HG03520 (cell line): ENCODE data around the gene MAJIN.
"Not testable (repeated sequence)": the region's sequence is repeated elsewhere in the genome, so short reads cannot be mapped to it uniquely, and the experiment has no call there.

ENCODE experiments used
- ATAC-seq: cut with Tn5 transposase; IDR thresholded peaks from one replicate; pipeline ENCODE4 v1.9.1; 2021; ENCODE audit warnings: mild to moderate bottlenecking, moderate library complexity; ENCODE audit not compliant: unreplicated experiment

MAJIN gene

DNA sequence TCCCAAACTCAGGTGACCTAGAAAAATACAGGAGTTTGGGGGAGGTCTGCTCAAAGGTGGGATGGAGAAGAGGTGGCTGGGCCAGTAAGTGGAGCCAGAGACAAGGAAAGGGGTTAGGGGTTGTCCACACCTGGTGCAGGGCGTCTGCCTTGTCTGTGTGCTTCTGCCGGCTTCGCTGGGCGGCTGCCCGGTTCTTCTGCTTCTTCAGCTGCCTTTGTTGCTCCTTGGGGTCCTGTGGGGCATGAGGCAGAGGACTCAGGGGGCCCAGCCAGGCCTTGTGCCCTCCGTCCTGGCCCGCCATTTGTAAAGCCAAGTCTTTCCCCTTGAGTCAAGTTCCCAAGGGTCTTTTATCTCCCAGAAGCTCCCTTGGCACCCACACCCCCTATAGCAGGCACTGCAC lies 22.4 kb upstream of the MAJIN start:
- ATAC-seq = no peak

DNA sequence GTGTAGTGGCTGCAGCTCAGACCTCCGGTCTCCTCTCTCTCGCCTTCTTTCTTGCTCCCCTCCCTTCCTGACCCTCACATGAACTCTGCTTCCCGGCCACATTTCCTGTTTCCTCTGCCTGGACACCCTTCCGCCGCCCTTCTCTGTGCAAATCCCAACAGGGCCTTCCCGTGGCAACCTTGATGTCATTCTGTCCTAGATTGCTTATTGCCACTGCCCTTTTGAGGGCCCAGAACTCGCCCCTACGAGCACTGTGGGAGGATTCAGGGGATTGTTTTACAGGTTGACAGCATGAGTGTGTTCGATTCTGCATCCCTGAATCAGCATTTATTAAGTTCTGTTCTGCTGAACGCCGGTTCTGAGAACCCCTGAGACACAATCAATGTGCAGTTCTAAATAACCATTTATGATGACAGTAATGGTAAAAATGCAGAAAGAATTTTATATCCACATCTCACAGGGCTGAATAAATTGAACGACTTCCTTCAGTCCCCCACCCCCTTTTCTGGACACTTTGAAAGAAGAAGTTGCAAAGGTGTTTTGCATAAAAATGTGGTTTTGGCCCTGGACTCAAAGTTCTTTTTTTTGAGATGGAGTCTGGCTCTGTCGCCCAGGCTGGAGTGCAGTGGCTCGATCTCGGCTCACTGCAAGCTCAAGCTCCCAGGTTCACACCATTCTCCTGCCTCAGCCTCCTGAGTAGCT lies 18.5 kb upstream of the MAJIN start:
- ATAC-seq = no peak

DNA sequence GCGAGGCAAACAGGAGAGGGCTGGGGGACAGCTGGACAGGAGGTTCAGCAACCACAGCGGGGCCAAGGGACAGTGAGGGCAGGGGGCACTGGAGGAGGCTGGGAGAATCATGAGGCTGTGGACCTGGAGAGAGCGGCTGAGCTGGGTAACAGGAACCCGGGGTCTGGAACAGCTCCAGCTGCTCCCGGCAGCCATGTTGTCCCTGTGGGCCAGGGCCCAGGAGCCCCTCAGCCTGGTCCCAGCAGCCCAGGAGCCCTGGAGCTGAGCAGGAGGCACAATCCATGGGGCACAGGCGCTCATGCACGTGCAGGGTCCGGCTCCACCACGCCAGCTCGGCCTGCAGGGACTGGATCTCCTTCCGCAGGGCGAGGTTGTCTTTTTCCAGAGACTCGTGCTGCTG lies 17.5 kb upstream of the MAJIN start:
- ATAC-seq = no peak

DNA sequence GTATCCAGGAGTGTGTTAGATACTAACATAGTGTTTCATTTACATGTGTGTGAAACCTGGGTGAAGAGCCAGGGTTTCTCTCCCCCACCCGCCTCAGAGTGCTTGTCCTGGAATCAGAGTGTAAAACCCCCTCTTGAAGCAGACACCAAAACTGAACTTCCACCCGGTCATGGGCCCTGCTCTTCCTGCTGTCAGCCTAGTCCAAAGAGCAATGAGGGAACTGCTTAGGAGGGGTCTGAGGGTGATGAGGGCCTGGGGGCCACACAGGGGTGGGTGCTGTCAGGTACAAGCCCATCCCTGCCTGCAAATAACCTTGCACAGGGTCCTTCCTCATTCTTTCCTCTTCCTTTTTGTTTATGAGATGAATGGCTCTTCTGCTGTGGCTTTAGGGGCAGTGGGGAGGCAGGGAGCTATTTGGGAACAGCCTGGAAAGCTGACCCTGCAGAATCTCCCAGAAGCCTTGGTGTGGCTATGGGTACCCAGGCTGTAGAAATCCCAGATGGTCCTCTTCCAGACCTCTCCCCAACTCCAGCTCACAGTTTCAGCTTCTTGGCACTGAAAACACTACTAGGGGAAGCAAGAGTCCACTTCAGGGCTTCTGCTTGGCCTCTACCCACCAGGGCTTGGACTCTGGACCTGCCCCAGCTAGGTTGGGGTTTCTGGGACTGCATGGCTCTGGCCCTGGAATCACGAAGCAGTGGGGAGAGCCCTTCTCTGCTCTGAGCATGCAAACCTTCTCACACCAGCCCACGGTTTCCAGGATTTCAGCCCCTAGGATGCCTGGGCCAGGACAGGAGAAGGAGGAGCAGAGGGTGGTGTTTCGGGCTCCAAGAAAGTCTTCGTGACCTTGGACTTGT lies 16.3 kb upstream of the MAJIN start:
- no peak for ATAC-seq

DNA sequence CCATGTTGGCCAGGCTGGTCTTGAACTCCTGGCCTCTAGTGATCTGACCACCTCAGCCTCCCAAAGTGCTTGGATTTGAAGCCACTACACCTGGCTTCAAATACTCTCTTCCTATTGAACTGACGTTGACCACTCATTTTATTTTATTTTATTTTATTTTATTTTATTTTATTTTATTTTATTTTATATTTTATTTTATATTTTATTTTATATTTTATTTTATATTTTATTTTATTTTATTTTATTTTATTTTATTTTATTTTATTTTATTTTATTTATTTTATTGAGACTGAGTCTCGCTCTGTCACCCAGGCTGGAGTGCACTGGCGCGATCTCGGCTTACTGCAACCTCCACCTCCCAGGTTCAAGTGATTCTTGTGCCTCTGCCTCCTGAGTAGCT lies 11.4 kb upstream of the MAJIN start:
- not testable (repeated sequence) for ATAC-seq

DNA sequence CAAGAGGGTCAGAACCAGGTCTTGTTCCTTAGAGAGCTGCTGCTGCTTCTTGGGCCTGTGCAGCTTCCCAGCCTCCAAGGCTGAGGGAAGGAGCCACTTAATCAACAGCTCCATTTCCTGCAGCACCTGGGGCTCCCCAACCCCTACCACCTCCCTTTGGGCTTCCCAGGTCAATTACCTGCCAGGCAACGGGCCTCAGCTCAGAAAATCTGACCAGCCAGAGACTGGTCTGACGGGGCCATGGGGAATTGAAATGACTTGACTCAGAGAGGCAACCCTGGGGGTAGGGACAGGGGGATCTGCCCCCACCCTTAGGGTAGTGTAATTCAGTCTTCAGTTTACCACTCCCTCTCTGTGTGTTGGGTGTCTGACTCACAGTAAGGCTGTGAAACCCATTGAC lies 4.7 kb upstream of the MAJIN start:
- ATAC-seq = no peak

DNA sequence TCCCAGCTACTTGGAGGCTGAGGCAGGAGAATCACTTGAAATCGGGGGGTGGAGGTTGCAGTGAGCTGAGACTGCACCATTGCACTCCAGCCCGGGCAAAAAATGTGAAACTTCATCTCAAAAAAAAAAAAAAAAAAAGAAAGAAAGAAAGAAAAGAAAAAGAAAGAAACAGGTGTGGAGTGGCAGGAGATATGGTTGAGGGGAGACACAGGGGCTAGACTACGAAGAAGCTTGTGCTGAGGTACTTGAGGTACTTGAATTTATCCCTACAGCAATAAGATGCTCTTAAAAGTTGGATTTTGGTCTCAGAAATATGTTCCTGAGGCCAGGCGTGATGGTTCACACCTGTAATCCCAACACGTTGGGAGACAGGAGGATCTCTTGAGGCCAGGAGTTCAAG lies 2.2 kb upstream of the MAJIN start:
- no peak for ATAC-seq

DNA sequence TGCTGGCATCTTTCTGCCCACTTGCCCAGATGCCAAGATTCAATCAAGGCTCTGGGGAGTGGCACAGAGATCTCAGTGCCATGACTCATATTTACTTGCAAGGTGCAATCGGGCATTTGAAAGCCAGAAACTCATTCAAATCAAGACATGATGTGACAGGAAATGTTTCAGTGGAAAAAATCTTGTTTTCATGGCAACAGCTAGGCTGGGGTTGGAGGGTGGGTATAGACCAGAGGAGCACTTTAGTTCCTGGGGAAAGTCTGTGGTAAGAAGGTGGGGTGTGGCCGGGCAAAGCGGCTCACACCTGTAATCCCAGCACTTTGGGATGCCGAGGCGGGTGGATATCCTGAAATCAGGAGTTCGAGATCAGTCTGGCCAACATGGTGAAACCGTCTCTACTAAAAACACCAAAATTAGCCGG lies 1.2 kb downstream of the MAJIN start:
- no peak for ATAC-seq

DNA sequence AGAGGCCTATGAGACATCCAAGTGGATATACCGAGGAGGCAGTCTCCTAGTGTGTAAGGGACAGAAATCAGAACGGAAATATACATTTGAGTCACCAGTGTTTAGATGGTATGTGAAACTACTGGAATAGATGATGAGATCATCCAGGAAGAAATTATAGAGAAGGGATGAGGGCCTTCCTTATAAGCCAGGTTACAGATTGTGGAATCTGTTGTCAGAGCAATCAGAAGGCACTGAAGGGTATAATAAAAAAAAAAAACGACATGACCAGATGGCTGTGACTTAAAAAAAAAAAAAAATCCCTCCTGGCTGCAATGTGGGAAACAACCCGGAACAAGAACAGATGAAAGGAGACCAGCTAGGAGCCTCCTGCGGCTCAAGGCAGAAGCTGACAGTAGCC lies 2.7 kb downstream of the MAJIN start:
- no peak for ATAC-seq

DNA sequence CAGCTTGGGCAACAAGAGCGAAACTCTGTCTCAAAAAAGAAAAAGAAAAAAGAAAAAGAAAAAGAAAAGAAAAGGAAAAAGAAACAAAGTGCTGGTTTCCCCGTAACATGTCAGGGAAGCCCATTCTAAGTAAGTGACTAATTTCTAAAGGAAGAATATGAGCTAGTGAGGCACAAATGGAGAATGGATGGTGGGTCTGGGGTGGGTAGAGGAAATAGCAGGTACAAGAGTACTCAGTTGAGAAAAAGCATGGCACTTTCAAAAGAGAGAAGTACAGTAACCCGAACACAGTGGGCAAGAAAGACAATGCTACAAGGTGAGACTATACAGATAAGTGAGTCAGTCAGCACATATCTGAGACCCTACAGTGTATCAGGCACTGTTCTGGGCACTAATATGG lies 4.5 kb downstream of the MAJIN start:
- ATAC-seq = no peak

DNA sequence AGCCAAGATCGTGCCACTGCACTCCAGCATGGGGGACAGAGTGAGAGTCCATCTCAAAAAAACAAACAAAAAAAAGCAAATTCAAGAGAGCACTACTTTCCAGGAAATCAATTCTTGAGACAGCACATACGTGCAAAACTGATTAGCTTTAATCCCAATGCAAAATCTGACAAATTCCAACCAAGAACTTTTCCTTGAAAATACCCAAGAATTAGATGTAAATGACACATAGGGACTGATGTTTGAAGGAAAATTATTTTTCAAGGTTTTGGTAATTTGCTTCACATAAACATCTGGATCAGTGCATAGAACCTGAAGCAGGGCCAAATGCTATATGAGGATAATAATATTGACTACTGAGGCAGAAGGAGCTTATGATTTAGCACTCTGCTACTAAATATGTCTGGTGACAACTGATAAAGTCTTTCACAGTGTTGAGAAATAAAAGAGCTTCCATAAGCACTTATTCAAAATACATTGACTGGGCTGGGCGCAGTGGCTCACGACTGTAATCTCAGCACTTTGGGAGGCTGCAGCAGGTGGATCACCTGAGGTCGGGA lies 8.8 kb downstream of the MAJIN start:
- no peak for ATAC-seq

DNA sequence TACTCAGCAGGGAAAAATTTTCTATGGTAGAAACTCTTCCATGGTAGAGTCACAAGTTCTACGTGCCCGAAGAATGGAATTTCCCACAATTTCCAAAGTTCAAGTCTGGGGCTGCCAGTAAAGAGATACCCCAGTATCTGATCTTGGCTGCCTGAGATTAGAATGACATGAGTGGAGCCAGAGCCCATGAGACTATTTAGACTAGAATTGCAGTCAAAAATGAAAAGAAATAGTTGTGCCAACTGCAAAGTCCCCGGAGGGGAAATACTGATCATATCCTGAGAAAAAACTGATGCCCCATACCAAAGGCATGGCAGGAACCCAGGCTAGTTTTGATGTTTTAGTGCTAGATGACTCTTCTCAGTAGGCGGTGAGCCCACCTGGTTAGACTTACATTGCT lies 11.2 kb downstream of the MAJIN start:
- no peak for ATAC-seq

DNA sequence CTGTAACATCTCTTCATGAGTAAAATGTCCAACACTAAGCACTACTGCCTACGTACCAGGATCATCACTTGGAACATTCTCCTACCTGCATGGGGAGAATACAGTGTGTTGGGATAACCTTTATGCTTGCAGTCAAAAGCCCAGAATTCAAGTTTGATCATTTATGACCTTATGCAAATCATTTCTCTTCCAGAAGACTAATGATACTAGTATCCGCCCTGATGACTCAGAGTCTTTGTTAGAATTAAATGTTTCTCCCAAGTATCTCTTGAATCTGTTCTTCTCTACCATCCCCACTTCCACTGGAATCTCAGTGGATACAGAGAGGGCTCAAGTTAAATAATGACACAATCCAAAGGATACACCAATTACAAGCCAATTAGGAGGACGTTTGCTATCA lies 12.4 kb downstream of the MAJIN start:
- ATAC-seq = no peak

DNA sequence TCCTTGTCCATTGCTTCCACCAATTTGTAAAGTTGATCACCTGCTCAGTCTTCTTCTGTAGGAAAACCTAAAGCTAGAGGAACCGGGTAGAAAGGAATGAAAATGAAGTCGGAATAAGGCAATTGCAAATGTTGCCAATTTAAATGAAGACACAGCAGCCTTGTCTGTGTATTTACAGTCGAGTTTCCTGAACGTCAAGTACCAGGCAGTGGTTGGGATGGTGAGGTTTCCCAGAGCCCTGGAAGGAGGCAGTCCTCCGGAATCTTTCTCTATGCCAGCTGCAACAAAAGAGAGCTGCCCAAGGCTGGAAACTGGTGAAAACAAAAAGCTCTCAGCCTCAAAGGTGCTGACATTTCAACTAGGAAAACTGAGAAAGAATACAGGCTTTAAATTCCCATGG lies 17.7 kb downstream of the MAJIN start:
- no peak for ATAC-seq

DNA sequence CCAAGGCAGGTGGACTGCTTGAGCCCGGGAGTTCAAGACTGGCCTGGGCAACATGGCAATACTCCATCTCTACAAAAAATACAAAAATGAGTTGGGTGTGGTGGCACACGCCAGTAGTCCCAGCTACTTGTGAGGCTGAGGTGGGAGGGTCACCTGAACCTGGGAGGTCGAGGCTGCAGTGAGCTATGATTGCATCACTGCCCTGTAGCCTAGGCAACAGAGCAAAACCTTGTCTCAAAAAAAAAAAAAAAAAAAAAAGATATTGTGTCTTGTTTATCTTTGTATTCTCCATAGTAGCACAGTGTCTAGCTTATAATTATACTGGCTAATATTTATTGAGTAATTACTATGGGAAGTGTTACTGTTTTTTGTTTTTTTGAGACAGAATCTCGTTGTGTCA lies 20.4 kb downstream of the MAJIN start:
- ATAC-seq = no peak

DNA sequence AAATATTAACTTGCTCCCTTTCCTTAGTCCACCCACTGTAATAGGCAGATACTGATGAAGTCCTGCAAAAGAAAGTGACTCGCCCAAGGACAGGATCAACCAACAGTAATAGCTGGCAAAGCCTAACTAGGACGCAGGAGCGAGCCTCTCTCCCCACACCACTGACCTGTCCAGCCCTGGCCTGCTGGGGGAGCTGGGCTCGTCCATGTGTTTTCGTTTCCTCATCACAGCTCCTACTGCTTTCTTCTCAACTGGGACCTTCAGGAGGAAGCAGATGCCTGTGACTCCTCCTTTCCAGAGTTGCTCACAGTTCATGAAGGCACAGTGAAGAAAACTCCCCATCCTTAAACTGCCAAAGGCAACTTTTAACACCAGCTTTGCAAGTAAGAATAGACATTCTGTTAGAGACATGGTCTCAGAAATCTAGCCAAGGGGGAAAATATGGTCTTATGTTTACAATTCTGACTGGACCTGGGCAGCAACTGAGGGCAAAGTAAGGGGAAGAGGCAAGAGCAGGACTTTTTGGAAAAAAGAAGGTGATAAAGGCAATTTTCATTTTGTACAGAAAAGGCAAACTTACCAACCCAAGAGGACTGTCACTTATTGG lies 24.6 kb downstream of the MAJIN start:
- no peak for ATAC-seq

DNA sequence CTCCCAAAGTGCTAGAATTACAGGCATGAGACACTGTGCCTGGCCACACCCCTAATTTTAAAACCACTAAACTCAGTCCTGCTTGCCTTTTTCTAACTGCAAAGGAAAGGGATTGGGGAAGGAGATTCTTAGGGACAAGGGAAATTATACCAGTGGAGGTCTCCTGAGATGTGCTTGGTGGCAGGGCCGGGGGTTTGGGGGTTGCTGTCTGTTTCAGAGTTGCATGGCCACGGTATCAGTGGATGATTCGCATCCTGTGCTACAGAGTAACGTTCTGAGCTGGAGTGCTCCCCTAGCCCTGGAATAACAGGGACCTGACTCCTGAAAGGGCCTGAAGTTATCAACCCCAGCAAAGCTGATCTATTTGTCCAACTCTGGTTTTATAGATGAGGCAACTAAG lies 35.4 kb downstream of the MAJIN start:
- ATAC-seq = no peak

DNA sequence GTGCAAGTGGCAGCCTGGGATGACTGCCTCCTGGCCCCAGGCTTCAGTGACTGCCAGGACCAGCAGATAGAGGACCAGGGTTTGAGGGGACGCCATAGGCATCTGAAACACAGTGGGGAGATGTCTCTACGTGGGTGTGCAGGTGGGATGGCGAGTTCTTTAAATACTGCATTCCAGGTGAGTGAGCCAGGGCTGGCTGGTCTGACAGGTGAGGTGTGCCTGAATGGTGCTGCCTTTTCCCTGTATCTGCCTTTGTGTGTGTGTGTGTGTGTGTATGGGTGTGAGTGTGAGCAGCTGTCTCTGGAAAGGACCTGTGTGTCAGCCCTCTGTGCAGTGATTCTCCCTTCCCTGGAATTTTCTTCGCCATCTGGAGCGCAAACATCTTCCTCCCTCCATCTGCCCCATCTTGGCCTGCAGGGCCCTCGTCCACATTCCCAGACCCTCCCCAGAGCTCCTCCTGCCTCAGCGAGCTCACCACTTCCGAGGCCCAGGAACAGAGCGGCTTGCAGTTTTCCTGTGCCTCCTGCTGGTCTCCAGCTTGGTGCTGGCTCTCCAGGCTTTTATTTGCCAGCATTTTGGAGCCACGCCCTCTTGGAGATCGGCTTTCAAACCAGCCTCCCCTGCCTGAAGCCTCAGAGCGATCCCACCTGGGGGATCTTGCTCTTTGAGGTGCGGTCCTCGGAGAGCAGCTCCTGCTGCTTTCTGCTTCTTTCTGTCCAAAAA lies 36.4 kb downstream of the MAJIN start, which contains the start of gene GPHA2:
GPHA2 (minus strand) TSS at position 535 of the 723 bp plus-strand sequence; CDS start at position 102, 433 bp downstream.
- no peak for ATAC-seq

DNA sequence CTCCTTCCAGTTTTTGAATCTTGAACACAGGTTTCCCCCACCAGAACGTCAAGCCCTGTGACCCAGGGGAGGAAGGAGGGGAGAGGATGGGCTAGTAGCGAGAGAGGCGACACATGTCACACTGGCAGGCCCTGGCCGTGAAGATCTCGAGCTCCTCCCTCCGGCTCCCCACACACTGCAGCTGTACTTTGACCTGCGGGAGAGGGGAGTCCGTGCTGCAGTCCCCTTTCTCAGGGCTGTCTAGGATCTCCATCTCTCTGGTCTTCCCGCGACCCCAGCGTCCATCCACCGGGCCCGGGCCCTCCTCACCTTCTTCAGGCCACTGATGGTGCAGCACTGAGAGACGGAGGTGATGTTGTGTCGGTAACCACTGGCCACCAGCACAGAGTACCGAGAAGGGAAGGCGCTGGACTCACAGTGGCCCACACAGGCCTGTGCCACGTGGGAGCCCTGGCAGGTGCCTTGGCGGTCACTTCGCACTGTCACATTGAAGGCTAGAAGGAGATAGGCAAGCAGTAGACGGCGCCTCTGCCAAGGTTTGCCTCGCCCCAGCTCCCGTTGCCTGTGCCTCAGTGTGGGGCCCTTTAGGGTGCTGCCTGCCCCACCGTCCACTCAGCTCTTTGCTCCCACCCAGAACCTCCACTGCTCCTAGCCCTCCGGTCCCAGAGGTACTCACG lies 37.1 kb downstream of the MAJIN start:
- no peak for ATAC-seq

DNA sequence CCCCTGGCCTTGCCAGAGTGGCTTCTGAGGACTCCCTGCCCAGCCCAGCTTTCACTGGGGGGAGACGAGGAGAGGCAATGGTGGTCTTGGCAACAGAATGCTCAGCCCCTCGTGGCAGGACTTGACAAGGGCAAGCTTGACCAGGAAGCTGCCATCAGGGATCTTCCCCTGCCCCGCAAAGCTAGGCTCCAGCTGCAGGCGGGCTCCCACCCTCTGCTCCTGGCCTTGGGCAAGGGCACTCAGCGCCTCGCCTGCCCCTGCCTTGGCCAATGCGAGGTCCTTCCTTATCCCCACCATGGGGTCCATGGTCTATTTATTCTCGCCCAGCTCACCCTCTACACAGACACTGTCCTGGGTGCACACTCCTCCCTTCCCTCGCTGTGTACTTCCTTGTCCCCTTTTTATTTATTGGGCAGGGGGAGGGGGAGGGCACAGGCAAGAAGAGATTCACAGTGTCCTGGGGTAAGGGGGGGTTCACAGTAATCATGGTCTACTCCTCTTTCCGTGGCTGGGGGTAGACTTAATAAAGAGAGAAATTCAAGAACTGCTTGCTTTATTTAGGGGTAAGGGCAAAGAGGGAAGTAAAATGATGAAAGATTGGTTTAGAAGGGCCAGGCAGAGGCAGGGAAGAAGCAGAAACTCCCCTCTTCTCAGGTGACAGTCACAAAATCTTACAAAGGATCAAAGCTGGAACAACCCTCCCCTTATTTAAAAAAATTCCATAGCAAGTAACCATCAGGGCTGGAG lies 37.8 kb downstream of the MAJIN start:
- ATAC-seq = no peak
